Non-pigmented ciliary epithelial cell (primary cell): ENCODE data around the gene EPN1.

Experiments
- DNase-seq: peaks from one replicate; pipeline ENCODE4 v3.0.0-alpha.2; 2010; ENCODE audit warnings: low read depth

The EPN1 gene

GRCh38 chr19:55679343-55680257, 4.6 kb downstream of the EPN1 start:
- no peak for DNase-seq

GRCh38 chr19:55680339-55681130, 5.5 kb downstream of the EPN1 start:
- no peak for DNase-seq

- no peak for DNase-seq
These were observed 6.4 kb downstream of the EPN1 start for GRCh38 chr19:55681131-55682092.

GRCh38 chr19:55683449-55684261, 8.6 kb downstream of the EPN1 start:
- no peak for DNase-seq

- no peak for DNase-seq
These were observed 10.1 kb downstream of the EPN1 start for GRCh38 chr19:55684946-55685681.

- no peak for DNase-seq
These were observed 10.8 kb downstream of the EPN1 start for GRCh38 chr19:55685776-55686175.

- no peak for DNase-seq
These were observed 11.5 kb downstream of the EPN1 start for GRCh38 chr19:55686311-55687050.

GRCh38 chr19:55687281-55688201, 12.5 kb downstream of the EPN1 start:
- no peak for DNase-seq

- DNase-seq, result no peak
These were observed 13.6 kb downstream of the EPN1 start for GRCh38 chr19:55688422-55689218.

- DNase-seq, result no peak
These were observed 14.5 kb downstream of the EPN1 start for GRCh38 chr19:55689411-55690108.

- DNase-seq, result no peak
These were observed 15.2 kb downstream of the EPN1 start for GRCh38 chr19:55690109-55690768.

GRCh38 chr19:55690769-55691545, 15.9 kb downstream of the EPN1 start:
- DNase-seq, result no peak

GRCh38 chr19:55691561-55692481, 16.8 kb downstream of the EPN1 start:
- DNase-seq, result no peak

GRCh38 chr19:55692681-55693081, 17.7 kb downstream of the EPN1 start:
- DNase-seq, result no peak
